Endothelial cell (in vitro differentiated cells): Measurements from ENCODE around the gene PTPRN2. TPM values are rescaled to one million over a fixed set of nuclear protein-coding genes. Genes with fewer than 3 reads are reported as not detected.

Experiments
- DNase-seq: peaks from one replicate; pipeline ENCODE4 v3.0.0; 2021; ENCODE audit warnings: low spot score
- H3K27ac Mint-ChIP-seq: one replicate; pipeline ENCODE4 v1.8.0; 2021; ENCODE audit warnings: mixed read lengths, inconsistent platforms; ENCODE audit not compliant: unreplicated experiment
- H3K27me3 Mint-ChIP-seq: one replicate; pipeline ENCODE4 v1.8.0; 2021; ENCODE audit warnings: mild to moderate bottlenecking, moderate library complexity, mixed read lengths, inconsistent platforms; ENCODE audit not compliant: unreplicated experiment
- H3K36me3 Mint-ChIP-seq: one replicate; pipeline ENCODE4 v1.8.0; 2021; ENCODE audit warnings: mild to moderate bottlenecking, low read depth, mixed read lengths, inconsistent platforms; ENCODE audit not compliant: unreplicated experiment
- H3K4me1 Mint-ChIP-seq: one replicate; pipeline ENCODE4 v1.8.0; 2021; ENCODE audit warnings: mild to moderate bottlenecking, mixed read lengths, inconsistent platforms; ENCODE audit not compliant: unreplicated experiment
- H3K4me3 Mint-ChIP-seq: one replicate; pipeline ENCODE4 v1.8.0; 2021; ENCODE audit warnings: mild to moderate bottlenecking, mixed read lengths, inconsistent platforms; ENCODE audit not compliant: unreplicated experiment
- H3K9me3 Mint-ChIP-seq: one replicate; pipeline ENCODE4 v1.8.0; 2021; ENCODE audit warnings: mixed read lengths, inconsistent platforms; ENCODE audit not compliant: unreplicated experiment
- total RNA-seq: library from RNA; stranded (reverse); fragmentation: NEBNext Ultra II Directional; extraction: Animal tissue kit (Norgen Biotek cat#: 25700); gene quantifications from one replicate; pipeline ENCODE4 v1.2.1, GENCODE V29; 2021; ENCODE audit not compliant: unreplicated experiment
- TF ChIP-seq, protein P1 (sequence below): fragments of 200-600 bp; sonication (generic); IDR thresholded peaks from one replicate; pipeline ENCODE4 v1.5.0; 2021; ENCODE audit warnings: antibody characterized with exemption; ENCODE audit not compliant: unreplicated experiment

Gene PTPRN2
- total RNA-seq, 1 donor from 2014 or later = 0.18 TPM

DNA sequence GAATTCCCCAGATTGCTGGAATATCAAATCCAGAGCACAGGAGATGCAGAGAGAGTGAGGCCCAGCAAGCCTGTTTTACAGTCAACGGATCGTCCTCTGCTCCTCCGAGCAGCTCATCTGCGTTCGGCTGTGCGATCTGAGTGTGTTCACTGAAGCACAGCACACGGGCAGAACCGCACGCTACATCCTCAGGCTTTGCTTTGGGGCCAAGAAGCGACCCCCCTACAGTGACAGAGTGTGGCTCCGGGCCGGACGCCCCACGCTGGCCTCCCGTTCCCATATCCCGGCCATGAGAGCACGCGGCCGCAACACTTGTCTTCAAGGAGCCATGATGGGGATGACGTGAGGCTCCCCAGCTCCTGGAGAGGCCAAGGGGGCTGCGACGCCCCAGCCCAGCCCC is 819.4 kb downstream of the PTPRN2 start:
- peaks cover 57% of the 10 kb centered on the region for H3K9me3 Mint-ChIP-seq

DNA sequence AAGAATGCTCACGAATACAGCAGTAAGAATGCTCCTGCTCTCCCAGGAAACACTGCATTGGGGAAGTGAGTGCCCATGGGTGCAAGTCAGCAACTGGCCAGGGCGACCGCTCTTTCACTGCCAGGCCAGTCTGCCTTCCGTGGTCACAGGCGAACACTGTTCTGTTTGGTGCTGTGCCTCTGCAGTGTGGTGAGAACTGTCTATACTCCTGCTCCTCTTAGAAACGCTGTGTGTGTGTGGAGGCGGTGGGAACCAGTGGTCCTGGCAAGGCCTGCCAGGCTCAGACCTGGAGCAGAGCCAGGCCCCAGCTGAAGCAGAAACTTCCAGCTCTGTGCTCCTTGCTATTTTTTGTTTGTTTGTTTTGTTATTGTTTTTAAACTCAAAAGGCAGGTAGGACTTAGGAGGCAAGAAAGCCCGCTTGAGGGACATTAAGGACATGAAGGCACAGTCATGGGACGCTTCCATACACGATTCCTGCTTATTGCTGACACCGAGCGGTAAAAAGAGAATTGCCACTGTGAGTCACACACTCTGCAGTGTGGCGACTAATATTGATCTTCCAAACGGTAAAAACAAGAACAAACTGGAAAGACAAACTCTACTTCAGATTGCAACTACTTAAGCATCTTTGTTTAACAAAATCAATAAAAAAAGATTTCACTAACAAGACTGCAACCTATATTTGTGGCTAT is 820.0 kb downstream of the PTPRN2 start:
- Mint-ChIP-seq H3K9me3 (peaks cover 56% of the 10 kb centered on the region), H3K36me3 (peaks cover 40% of the 10 kb centered on the region), H3K27me3 (peaks cover 21% of the 10 kb centered on the region), H3K4me3 (no peak overlapping the region), H3K27ac (no peak overlapping the region), H3K4me1 (no peaks in the 10 kb centered on the region)
- TF ChIP-seq, protein P1, sequence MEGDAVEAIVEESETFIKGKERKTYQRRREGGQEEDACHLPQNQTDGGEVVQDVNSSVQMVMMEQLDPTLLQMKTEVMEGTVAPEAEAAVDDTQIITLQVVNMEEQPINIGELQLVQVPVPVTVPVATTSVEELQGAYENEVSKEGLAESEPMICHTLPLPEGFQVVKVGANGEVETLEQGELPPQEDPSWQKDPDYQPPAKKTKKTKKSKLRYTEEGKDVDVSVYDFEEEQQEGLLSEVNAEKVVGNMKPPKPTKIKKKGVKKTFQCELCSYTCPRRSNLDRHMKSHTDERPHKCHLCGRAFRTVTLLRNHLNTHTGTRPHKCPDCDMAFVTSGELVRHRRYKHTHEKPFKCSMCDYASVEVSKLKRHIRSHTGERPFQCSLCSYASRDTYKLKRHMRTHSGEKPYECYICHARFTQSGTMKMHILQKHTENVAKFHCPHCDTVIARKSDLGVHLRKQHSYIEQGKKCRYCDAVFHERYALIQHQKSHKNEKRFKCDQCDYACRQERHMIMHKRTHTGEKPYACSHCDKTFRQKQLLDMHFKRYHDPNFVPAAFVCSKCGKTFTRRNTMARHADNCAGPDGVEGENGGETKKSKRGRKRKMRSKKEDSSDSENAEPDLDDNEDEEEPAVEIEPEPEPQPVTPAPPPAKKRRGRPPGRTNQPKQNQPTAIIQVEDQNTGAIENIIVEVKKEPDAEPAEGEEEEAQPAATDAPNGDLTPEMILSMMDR = no peak
- DNase-seq = no peak

More for the DNA sequence above, 819.4 kb downstream of the PTPRN2 start:
- no peak overlapping the region for H3K27ac Mint-ChIP-seq
- H3K27me3 Mint-ChIP-seq = peaks cover 21% of the 10 kb centered on the region
- H3K4me1 Mint-ChIP-seq = no peaks in the 10 kb centered on the region
- DNase-seq = no peak
- TF ChIP-seq, protein P1 = no peak
- H3K4me3 Mint-ChIP-seq = no peak overlapping the region
- H3K36me3 Mint-ChIP-seq = peaks cover 45% of the 10 kb centered on the region

DNA sequence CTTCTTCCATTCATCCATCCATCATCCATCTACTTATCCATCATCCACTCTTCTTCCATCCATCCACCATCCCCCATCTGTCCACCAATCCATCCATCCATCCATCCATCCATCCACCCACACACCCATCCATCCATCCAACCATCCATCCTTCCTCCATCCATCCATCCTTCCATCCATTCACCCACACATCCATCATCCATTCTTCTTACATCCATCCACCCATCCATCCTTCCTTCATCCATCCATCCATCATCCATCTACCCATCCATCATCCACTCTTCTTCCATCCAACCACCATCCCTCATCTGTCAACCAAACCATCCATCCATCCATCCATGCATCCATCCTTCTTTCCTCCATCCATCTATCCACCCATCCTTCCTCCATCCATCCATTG is 821.5 kb downstream of the PTPRN2 start:
- Mint-ChIP-seq H3K9me3 (peaks cover 43% of the 10 kb centered on the region), H3K36me3 (peaks cover 30% of the 10 kb centered on the region), H3K27me3 (peaks cover 16% of the 10 kb centered on the region), H3K27ac (no peak overlapping the region), H3K4me1 (no peaks in the 10 kb centered on the region), H3K4me3 (no peak overlapping the region)
- TF ChIP-seq, protein P1 = no peak
- no peak for DNase-seq

DNA sequence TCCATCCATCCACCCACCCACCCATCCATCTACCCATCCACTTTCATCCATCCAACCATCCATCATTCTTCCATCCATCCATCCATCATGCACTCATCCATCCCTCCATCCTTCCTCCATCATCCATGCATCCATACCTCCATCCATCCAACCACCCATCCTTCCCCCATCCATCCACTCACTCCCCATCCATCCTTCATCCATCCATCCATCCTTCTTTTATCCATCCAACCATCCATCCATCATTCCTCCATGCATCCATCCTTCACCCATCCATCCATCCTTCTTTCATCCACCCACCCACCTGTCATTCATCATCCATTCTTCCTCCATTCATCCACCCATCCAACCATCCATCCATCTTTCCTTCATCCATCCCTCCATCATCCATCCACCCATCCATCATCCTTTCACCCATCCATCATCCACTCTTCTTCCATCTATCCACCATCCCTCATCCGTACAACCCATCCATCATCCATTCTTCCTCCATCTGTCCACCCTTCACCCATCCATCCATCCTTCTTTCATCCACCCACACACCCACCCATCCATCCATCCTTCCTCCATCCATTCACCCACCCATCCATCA is 822.6 kb downstream of the PTPRN2 start:
- no peak for DNase-seq
- H3K9me3 Mint-ChIP-seq = peaks cover 39% of the 10 kb centered on the region
- TF ChIP-seq, protein P1 = no peak

DNA sequence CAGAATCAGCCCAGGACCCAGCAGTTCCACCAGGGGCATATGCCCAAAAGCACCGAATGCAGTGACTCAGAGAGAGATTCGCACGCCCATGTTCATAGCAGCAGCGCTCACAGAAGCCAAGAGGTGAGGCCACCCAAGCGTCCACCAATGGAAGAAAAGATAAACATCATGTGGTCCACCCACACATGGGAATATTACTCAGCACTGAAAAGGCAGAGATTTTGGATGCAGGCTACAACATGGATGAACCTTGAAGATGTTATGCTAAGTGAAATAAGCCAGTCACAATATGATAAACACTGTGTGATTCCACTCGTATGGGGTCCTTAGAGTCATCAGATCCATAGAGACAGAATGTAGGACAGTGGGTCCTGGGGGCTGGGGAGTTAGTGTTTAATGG is 823.4 kb downstream of the PTPRN2 start:
- Mint-ChIP-seq H3K9me3 (peaks cover 44% of the 10 kb centered on the region), H3K36me3 (peaks cover 25% of the 10 kb centered on the region), H3K4me1 (no peaks in the 10 kb centered on the region), H3K27me3 (peaks cover 10% of the 10 kb centered on the region), H3K4me3 (no peak overlapping the region), H3K27ac (no peak overlapping the region)
- DNase-seq = no peak
- TF ChIP-seq, protein P1 = no peak

More for the DNA sequence above, 822.6 kb downstream of the PTPRN2 start:
- peaks cover 11% of the 10 kb centered on the region for H3K27me3 Mint-ChIP-seq
- H3K4me1 Mint-ChIP-seq = no peaks in the 10 kb centered on the region
- no peak overlapping the region for H3K27ac Mint-ChIP-seq
- peaks cover 25% of the 10 kb centered on the region for H3K36me3 Mint-ChIP-seq
- H3K4me3 Mint-ChIP-seq = peak overlapping the region; percentile 56
